ENCODE measurements around the gene MYO1C. TPM values are rescaled to one million over a fixed set of nuclear protein-coding genes. Genes with fewer than 3 reads are reported as not detected.
A peak's percentile ranks its signal among the peaks of the same experiment; 100 is the strongest.

The MYO1C gene
- total RNA-seq, 4 donors from 2014 or later = 24.8 to 76.6 (median 58.6) TPM

GRCh38 chr17:1438593-1439083 is 53.8 kb downstream of the MYO1C start:
- peak overlapping the region in 3 of 4 donors; percentile 52 to 73 (median 60) for H3K27ac ChIP-seq
- no peaks in the 10 kb centered on the region for H3K9me3 ChIP-seq
- intact Hi-C loops (cut with DNase I; ENCODE audit: low total_unique reads) (no loop called here), in situ Hi-C loops (cut with MboI; ENCODE audit: low sequenced_read_pairs in 4 of 4) (no loop called here)
- H3K36me3 ChIP-seq = peaks cover 0 to 27% of the 10 kb centered on the region in 2 donors
- peak overlapping the region in 1 of 4 donors; percentile 4 for H3K4me3 ChIP-seq
- H3K27me3 ChIP-seq = no peaks in the 10 kb centered on the region
- TF ChIP-seq CTCF (IDR thresholded peaks at IDR 0.05 in 4 of 5, conservative IDR thresholded peaks at IDR 0.05 in 1 of 5) (no peak), POLR2A (IDR thresholded peaks at IDR 0.05) (no peak)
- peak in 1 of 2 donors; percentile 67 for ATAC-seq
- DNase-seq = no peak
- H3K4me1 ChIP-seq = peaks cover 15 to 24% of the 10 kb centered on the region in 2 donors

GRCh38 chr17:1435326-1435725 is 57.2 kb downstream of the MYO1C start:
- in situ Hi-C loops (cut with MboI; ENCODE audit: low sequenced_read_pairs in 4 of 4) = no loop called here
- peaks cover 0 to 27% of the 10 kb centered on the region in 2 donors for H3K36me3 ChIP-seq
- no peak overlapping the region for H3K4me3 ChIP-seq
- DNase-seq = no peak
- intact Hi-C loops (cut with DNase I; ENCODE audit: low total_unique reads) = no loop called here
- H3K4me1 ChIP-seq = peaks cover 31 to 41% of the 10 kb centered on the region in 2 donors
- H3K27me3 ChIP-seq = no peaks in the 10 kb centered on the region
- no peaks in the 10 kb centered on the region for H3K9me3 ChIP-seq
- ATAC-seq = no peak
- TF ChIP-seq POLR2A (IDR thresholded peaks at IDR 0.05) (no peak), CTCF (IDR thresholded peaks at IDR 0.05 in 4 of 5, conservative IDR thresholded peaks at IDR 0.05 in 1 of 5) (no peak)
- H3K27ac ChIP-seq = no peak overlapping the region

GRCh38 chr17:1434150-1434549 is 58.3 kb downstream of the MYO1C start:
- no peak overlapping the region for H3K4me3 ChIP-seq
- DNase-seq (no peak), ATAC-seq (no peak)
- H3K27ac ChIP-seq = no peak overlapping the region
- in situ Hi-C loops (cut with MboI; ENCODE audit: low sequenced_read_pairs in 4 of 4) (no loop called here), intact Hi-C loops (cut with DNase I; ENCODE audit: low total_unique reads) (no loop called here)
- peaks cover 30 to 41% of the 10 kb centered on the region in 2 donors for H3K4me1 ChIP-seq
- H3K27me3 ChIP-seq = no peaks in the 10 kb centered on the region
- H3K9me3 ChIP-seq = no peaks in the 10 kb centered on the region
- no peak for TF ChIP-seq POLR2A (IDR thresholded peaks at IDR 0.05)
- no peak for TF ChIP-seq CTCF (IDR thresholded peaks at IDR 0.05 in 4 of 5, conservative IDR thresholded peaks at IDR 0.05 in 1 of 5)
- H3K36me3 ChIP-seq = peaks cover 0 to 27% of the 10 kb centered on the region in 2 donors

- DNase-seq = no peak
- Histone ChIP-seq H3K27ac (peak overlapping the region in 2 of 4 donors; percentile 30 to 39), H3K36me3 (peaks cover 0 to 24% of the 10 kb centered on the region in 2 donors), H3K9me3 (no peaks in the 10 kb centered on the region), H3K27me3 (no peaks in the 10 kb centered on the region), H3K4me1 (peaks cover 16 to 21% of the 10 kb centered on the region in 2 donors), H3K4me3 (no peak overlapping the region)
- intact Hi-C loops (cut with DNase I; ENCODE audit: low total_unique reads) (no loop called here), in situ Hi-C loops (cut with MboI; ENCODE audit: low sequenced_read_pairs in 4 of 4) (no loop called here)
- ATAC-seq = no peak
- TF ChIP-seq POLR2A (IDR thresholded peaks at IDR 0.05) (no peak), CTCF (IDR thresholded peaks at IDR 0.05 in 4 of 5, conservative IDR thresholded peaks at IDR 0.05 in 1 of 5) (no peak)
Measured at GRCh38 chr17:1431631-1432104, 60.8 kb downstream of the MYO1C start.

All from gastrocnemius medialis (tissue), 4 donors.